DND-41 (cell line): ENCODE data around the gene TMEM44.

Source experiments
- CTCF ChIP-seq: IDR thresholded peaks from 2 replicates; pipeline ENCODE4 v1.5.1; 2012; ENCODE audit warnings: borderline replicate concordance, low read length, moderate library complexity, mild to moderate bottlenecking; ENCODE audit not compliant: poor library complexity, severe bottlenecking; ENCODE audit errors: extremely low read depth
- EZH2 ChIP-seq: IDR thresholded peaks from 3 replicates; pipeline ENCODE4 v1.6.1; 2012; ENCODE audit warnings: borderline replicate concordance, low read depth, mild to moderate bottlenecking, moderate library complexity, low read length, inconsistent platforms; ENCODE audit not compliant: severe bottlenecking

- TF ChIP-seq CTCF = no peak
- no peak for TF ChIP-seq EZH2
Observed at GRCh38 chr3:194638991-194639605, 5.9 kb upstream of the TMEM44 start.
